HL-60 (cell line): Measurements from ENCODE around the gene LILRB3.

Source experiments
- POLR2AphosphoS5 ChIP-seq: IDR thresholded peaks from 2 replicates; pipeline ENCODE4 v1.6.1; 2012; ENCODE audit warnings: low read depth
- REST ChIP-seq: IDR thresholded peaks from 2 replicates; pipeline ENCODE4 v1.6.1; 2012; ENCODE audit warnings: low read depth; ENCODE audit not compliant: insufficient replicate concordance
- TF ChIP-seq, protein P1 (sequence below): IDR thresholded peaks from one replicate; pipeline ENCODE4 v1.5.1; 2011; ENCODE audit warnings: low read length, control low read depth, inconsistent platforms; ENCODE audit not compliant: insufficient read depth

- TF ChIP-seq REST (no peak), POLR2AphosphoS5 (peak; percentile 76)
- TF ChIP-seq, protein P1, sequence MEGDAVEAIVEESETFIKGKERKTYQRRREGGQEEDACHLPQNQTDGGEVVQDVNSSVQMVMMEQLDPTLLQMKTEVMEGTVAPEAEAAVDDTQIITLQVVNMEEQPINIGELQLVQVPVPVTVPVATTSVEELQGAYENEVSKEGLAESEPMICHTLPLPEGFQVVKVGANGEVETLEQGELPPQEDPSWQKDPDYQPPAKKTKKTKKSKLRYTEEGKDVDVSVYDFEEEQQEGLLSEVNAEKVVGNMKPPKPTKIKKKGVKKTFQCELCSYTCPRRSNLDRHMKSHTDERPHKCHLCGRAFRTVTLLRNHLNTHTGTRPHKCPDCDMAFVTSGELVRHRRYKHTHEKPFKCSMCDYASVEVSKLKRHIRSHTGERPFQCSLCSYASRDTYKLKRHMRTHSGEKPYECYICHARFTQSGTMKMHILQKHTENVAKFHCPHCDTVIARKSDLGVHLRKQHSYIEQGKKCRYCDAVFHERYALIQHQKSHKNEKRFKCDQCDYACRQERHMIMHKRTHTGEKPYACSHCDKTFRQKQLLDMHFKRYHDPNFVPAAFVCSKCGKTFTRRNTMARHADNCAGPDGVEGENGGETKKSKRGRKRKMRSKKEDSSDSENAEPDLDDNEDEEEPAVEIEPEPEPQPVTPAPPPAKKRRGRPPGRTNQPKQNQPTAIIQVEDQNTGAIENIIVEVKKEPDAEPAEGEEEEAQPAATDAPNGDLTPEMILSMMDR: no peak
Measured at GRCh38 chr19:54189735-54190502, 32.9 kb downstream of the LILRB3 start.
